LNCAP (cell line): ENCODE measurements around the gene USP6NL.

ENCODE experiments used
- TF ChIP-seq, protein P1 (sequence below): fragments of 450-650 bp; IDR thresholded peaks from 2 replicates; pipeline ENCODE4 v1.5.1; 2017; ENCODE audit warnings: mild to moderate bottlenecking

The USP6NL gene

DNA sequence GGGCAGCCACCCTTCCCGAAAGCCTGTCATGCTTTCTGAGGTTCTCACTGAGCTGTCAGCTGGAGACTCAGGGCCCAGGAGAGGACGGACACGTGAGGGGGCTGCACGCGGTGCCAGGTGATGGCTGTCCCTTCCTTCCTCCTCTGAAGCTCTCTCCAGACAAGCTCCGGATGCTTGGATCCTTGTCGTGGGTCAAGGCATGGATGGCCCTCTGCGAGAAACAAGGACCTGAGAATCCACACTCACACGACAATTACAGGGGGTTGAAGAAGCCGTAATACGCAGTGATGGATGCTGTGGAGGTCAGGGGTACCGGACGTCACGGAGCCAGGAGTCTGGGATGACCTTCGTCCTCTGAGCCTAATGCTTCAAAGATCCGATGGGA lies 170.3 kb downstream of the USP6NL start:
- TF ChIP-seq, protein P1, sequence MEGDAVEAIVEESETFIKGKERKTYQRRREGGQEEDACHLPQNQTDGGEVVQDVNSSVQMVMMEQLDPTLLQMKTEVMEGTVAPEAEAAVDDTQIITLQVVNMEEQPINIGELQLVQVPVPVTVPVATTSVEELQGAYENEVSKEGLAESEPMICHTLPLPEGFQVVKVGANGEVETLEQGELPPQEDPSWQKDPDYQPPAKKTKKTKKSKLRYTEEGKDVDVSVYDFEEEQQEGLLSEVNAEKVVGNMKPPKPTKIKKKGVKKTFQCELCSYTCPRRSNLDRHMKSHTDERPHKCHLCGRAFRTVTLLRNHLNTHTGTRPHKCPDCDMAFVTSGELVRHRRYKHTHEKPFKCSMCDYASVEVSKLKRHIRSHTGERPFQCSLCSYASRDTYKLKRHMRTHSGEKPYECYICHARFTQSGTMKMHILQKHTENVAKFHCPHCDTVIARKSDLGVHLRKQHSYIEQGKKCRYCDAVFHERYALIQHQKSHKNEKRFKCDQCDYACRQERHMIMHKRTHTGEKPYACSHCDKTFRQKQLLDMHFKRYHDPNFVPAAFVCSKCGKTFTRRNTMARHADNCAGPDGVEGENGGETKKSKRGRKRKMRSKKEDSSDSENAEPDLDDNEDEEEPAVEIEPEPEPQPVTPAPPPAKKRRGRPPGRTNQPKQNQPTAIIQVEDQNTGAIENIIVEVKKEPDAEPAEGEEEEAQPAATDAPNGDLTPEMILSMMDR, result no peak

- TF ChIP-seq, protein P1, result no peak
Measured at GRCh38 chr10:11440250-11441150, 170.9 kb downstream of the USP6NL start.

DNA sequence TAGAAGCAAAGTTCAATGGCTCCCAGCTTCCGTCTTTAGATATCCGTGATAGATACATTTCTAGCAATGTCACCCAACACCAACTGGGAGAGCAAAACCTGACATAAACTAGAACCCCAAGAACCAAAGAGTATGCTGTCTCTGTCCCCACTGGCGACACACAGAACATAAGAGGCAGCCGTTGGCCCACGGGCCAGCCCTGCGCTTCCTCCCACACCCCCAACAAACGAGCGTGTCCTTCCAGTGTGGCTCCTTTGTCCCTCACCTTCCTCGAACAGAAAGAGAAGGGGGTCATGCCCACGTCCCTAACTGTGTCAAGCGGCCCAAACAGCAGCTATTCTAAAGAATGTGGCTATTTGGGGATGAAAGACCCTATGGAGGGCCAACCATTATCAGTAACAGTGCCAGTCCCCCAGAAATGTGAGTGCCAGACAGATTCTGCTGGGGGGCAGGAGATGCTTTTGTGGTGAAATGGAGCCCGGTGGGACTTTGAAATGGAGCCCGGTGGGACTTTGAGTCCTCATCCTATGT lies 171.9 kb downstream of the USP6NL start:
- TF ChIP-seq, protein P1, result no peak

- TF ChIP-seq, protein P1, result no peak
Measured at GRCh38 chr10:11437391-11438142, 173.9 kb downstream of the USP6NL start.

GRCh38 chr10:11435581-11435981 lies 175.9 kb downstream of the USP6NL start:
- TF ChIP-seq, protein P1, result no peak

DNA sequence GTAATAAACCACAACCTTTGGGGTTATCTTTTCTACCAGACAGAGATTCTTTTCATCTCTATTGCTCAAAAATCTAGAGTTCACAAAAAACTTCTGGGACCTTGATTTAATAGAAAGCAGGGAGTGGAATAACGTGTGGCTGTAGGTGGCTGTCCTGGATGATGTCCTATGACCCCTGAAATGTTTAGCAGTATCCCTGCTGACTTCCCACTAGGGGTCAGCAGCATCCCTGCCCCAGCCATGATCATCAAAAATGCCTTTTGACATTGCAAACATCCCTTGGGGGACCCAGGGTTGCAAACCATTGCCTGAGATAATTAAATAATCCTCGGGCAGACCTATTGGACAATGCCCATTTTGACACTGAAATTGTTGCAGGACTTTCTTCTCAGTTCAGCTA lies 177.1 kb downstream of the USP6NL start:
- TF ChIP-seq, protein P1, result peak; percentile 43; the same call in 1 of the 2 replicates

DNA sequence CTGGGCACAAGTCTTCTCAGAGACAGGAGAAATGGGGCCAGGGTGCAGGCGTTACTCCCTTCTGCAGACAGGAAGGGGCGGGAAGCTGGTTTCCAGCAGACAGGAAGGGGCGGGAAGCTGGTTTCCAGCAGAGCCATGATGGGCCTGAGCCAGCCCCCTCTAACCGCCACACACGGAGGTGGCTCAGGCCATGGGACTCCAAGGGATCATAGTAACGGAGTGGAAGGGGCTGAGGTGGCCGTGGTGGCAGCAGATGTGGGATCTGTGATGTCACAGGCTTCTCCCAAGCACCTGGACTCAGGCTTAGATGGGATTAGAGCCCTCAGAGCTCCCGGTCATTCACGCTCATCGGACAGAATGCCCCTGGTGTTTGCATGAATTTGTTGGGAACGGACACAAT lies 177.8 kb downstream of the USP6NL start:
- TF ChIP-seq, protein P1, result no peak
